ENCODE results near the gene C9orf78. TPM values are rescaled to one million over a fixed set of nuclear protein-coding genes. Genes with fewer than 3 reads are reported as not detected.
A peak's percentile ranks its signal among the peaks of the same experiment; 100 is the strongest.

The C9orf78 gene
- total RNA-seq, 4 donors from 2014 or later: 31.2 to 92.3 (median 51.5) TPM

DNA sequence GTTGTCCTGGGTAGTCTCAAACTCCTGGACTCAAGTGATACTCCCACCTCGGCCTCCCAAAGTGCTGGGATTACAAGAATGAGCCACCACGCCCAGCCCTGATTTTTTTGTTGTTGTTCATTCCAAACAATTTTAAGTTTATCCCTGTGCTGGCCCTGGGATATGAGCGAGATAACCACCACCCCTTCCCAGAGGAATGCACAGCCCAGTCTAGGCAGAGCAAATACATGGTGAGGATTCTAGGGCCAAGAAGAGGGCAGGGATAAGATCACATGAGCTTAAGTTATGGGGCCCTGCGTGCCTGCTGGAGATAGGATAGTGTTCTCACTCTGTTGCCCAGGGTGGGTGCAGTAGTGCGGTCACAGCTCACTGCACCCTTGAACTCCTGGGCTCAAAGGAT lies 53.1 kb downstream of the C9orf78 start:
- H3K27ac ChIP-seq: no peak overlapping the region
- TF ChIP-seq, protein P1, sequence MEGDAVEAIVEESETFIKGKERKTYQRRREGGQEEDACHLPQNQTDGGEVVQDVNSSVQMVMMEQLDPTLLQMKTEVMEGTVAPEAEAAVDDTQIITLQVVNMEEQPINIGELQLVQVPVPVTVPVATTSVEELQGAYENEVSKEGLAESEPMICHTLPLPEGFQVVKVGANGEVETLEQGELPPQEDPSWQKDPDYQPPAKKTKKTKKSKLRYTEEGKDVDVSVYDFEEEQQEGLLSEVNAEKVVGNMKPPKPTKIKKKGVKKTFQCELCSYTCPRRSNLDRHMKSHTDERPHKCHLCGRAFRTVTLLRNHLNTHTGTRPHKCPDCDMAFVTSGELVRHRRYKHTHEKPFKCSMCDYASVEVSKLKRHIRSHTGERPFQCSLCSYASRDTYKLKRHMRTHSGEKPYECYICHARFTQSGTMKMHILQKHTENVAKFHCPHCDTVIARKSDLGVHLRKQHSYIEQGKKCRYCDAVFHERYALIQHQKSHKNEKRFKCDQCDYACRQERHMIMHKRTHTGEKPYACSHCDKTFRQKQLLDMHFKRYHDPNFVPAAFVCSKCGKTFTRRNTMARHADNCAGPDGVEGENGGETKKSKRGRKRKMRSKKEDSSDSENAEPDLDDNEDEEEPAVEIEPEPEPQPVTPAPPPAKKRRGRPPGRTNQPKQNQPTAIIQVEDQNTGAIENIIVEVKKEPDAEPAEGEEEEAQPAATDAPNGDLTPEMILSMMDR (IDR thresholded peaks at IDR 0.05): no peak
- no peak for TF ChIP-seq POLR2A (IDR thresholded peaks at IDR 0.05)
- no peak overlapping the region for H3K4me3 ChIP-seq
- H3K27me3 ChIP-seq: peaks cover 0 to 20% (median 0%) of the 10 kb centered on the region in 4 donors
- DNase-seq: no peak
- peaks cover 10 to 15% (median 12%) of the 10 kb centered on the region in 3 donors for H3K4me1 ChIP-seq
- no peaks in the 10 kb centered on the region for H3K36me3 ChIP-seq
- intact Hi-C loops (cut with DNase I): loop anchor here (2.0 kb wide), 1 partner anchor 45 kb away; no protein-coding TSS in a partner anchor
- no peaks in the 10 kb centered on the region for H3K9me3 ChIP-seq
- WGBS, 2 donors: 65 to 72% methylated on average over 4 of the region's 5 CpGs

DNA sequence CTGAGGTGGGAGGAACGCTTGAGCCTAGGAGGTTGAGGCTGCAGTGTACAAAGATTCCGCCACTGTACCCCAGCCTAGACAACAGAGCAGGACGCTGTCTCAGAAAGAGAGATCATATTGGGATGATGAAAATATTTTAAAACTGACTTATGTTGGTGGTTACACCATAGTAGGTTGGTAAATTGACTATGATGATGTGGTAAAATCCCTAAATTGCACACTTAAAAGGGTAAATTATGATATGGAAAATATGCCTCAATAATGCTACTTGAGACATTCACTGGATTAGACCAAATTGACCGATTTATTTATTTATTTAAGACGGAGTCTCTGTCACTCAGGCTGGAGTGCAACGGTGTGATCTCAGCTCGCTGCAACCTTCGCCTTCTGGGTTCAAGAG lies 53.9 kb downstream of the C9orf78 start:
- Histone ChIP-seq H3K4me3 (no peak overlapping the region), H3K4me1 (peaks cover 16 to 22% (median 18%) of the 10 kb centered on the region in 3 donors), H3K36me3 (no peaks in the 10 kb centered on the region), H3K9me3 (no peaks in the 10 kb centered on the region), H3K27me3 (peaks cover 0 to 17% (median 0%) of the 10 kb centered on the region in 4 donors), H3K27ac (no peak overlapping the region)
- 75 to 76% methylated on average over 8 of the region's 8 CpGs for WGBS, 2 donors
- intact Hi-C loops (cut with DNase I): no loop called here
- no peak for TF ChIP-seq POLR2A (IDR thresholded peaks at IDR 0.05)
- no peak for DNase-seq

DNA sequence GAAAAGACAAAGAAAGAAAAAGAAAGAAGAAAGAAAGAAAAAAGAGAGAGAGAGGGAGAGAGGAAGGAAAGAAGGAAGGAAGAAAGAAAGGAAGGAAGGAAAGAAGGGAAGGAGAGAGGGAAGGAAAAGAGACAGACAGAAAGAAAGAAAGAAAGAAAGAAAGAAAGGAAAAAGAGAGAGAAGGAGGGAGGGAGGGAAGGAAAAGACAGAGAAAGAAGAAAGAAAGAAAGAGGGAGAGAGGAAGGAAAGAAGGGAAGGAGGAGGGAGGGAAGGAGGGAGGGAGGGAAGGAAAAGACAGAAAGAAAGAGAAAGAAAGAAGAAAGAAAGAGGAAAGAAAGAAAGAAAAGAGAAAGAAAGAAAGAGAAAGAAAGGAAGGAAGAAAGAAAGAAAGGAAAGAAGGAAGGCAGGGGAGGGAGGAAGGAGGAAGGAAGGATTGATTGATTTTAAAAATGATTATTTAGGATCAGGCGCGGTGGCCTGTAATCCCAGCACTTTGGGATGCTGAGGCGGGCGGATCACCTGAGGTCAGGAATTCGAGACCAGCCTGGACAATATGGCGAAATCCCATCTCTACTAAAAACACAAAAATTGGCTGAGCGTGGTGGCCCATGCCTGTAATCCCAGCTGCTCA lies 55.4 kb downstream of the C9orf78 start:
- WGBS, 2 donors: 84 to 91% methylated on average over 7 of the region's 7 CpGs
- no peak for DNase-seq
- H3K27ac ChIP-seq: no peak overlapping the region
- no peaks in the 10 kb centered on the region for H3K36me3 ChIP-seq
- H3K9me3 ChIP-seq: no peaks in the 10 kb centered on the region
- no peak for TF ChIP-seq POLR2A (IDR thresholded peaks at IDR 0.05)
- TF ChIP-seq, protein P1 (IDR thresholded peaks at IDR 0.05): no peak
- H3K4me3 ChIP-seq: no peak overlapping the region
- peaks cover 16 to 22% (median 18%) of the 10 kb centered on the region in 3 donors for H3K4me1 ChIP-seq
- intact Hi-C loops (cut with DNase I): no loop called here
- peaks cover 0 to 17% (median 0%) of the 10 kb centered on the region in 4 donors for H3K27me3 ChIP-seq

DNA sequence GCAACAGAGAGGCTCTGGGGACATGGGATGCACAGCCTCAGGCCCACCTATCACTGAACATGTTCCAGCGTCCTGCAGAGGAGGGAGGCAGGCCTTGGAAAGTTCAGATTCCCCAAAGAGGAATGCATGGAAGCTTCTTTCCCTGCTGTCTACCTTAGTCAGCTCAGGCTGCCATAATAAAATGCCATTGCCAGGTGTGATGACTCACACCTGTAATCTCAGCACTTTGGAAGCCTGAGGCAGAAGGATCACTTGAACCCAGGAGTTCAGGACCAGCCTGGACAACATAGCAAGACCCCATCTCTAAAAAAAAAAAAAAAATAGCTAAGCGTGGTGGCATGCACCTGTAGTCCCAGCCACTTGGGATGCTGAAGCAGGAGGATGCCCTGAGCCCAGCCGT lies 56.6 kb downstream of the C9orf78 start:
- no peak for TF ChIP-seq POLR2A (IDR thresholded peaks at IDR 0.05)
- TF ChIP-seq, protein P1 (IDR thresholded peaks at IDR 0.05): no peak
- Histone ChIP-seq H3K9me3 (no peaks in the 10 kb centered on the region), H3K36me3 (no peaks in the 10 kb centered on the region), H3K4me1 (peaks cover 21 to 27% (median 21%) of the 10 kb centered on the region in 3 donors), H3K4me3 (no peak overlapping the region), H3K27me3 (peaks cover 0 to 20% (median 0%) of the 10 kb centered on the region in 4 donors), H3K27ac (no peak overlapping the region)
- intact Hi-C loops (cut with DNase I): no loop called here
- WGBS, 2 donors: 73 to 89% methylated on average over 3 of the region's 3 CpGs
- DNase-seq: no peak

DNA sequence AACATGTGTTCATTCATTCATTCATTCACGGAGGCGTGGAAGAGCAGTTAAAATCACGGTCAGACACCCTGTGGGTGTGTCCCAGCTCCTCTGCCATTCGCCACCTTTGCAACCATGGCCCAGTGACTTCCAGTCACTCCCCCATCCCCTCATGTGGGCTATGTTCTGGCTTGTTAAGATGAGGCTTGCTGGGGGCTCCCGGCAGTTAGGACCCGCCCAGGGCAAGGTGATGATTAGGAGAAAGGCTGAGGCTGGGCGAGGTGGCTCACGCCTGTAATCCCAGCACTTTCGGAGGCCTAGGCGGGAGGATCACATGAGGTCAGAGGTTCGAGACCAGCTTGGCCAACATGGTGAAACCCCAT lies 57.3 kb downstream of the C9orf78 start:
- Histone ChIP-seq H3K4me3 (no peak overlapping the region), H3K27me3 (peaks cover 0 to 15% (median 0%) of the 10 kb centered on the region in 4 donors), H3K9me3 (no peaks in the 10 kb centered on the region), H3K4me1 (peaks cover 22 to 31% (median 25%) of the 10 kb centered on the region in 3 donors), H3K27ac (peak overlapping the region; percentile 59 to 92 (median 72)), H3K36me3 (no peaks in the 10 kb centered on the region)
- TF ChIP-seq POLR2A (IDR thresholded peaks at IDR 0.05): no peak
- TF ChIP-seq, protein P1 (IDR thresholded peaks at IDR 0.05): no peak
- no peak for DNase-seq
- intact Hi-C loops (cut with DNase I): no loop called here
- 33 to 43% methylated on average over 3 of the region's 11 CpGs for WGBS, 2 donors

Small RNAs within 50 kb of the gene (small RNA-seq; reads per million reads assigned to genes)
- gene MIR6855: 0 to 0.27 (median 0.04) reads per million in 4 donors

Other genes starting within 250 kb of the C9orf78 start
- not detected for gene C9orf50, start 214.2 kb downstream of the C9orf78 start, total RNA-seq
- gene NTMT1, start 209.1 kb downstream of the C9orf78 start, total RNA-seq: 10 to 100 TPM; 14.0 to 17.6 (median 16.0) TPM
- 10 to 100 TPM; 15.4 to 22.5 (median 17.6) TPM for gene ASB6, start 193.1 kb downstream of the C9orf78 start, total RNA-seq
- gene PRRX2, start 169.6 kb downstream of the C9orf78 start, total RNA-seq: 1 to 10 TPM in 3 of 4 donors, under 1 TPM in 1; 0.82 to 3.8 (median 2.3) TPM
- gene PTGES, start 82.2 kb downstream of the C9orf78 start, total RNA-seq: 10 to 100 TPM in 3 of 4 donors, 1 to 10 TPM in 1; 5.6 to 31.2 (median 14.9) TPM
- gene TOR1B, start 32.1 kb downstream of the C9orf78 start, total RNA-seq: 10 to 100 TPM; 16.1 to 17.3 (median 17.0) TPM
- 10 to 100 TPM; 11.3 to 34.7 (median 24.8) TPM for gene TOR1A, start 11.1 kb downstream of the C9orf78 start, total RNA-seq
- 10 to 100 TPM; 12.3 to 19.7 (median 13.6) TPM for gene USP20, start 183 bp upstream of the C9orf78 start, total RNA-seq
- 10 to 100 TPM; 19.7 to 47.7 (median 26.2) TPM for gene FNBP1, start 207.9 kb upstream of the C9orf78 start, total RNA-seq
- 10 to 100 TPM; 18.9 to 27.0 (median 23.2) TPM for gene GPR107, start 218.6 kb upstream of the C9orf78 start, total RNA-seq

Measured in esophagus squamous epithelium (tissue), 5 donors.